Endodermal cell (in vitro differentiated cells): Measurements from ENCODE around the gene ATE1. TPM values are rescaled to one million over a fixed set of nuclear protein-coding genes. Genes with fewer than 3 reads are reported as not detected.

Source experiments
- DNase-seq: peaks from one replicate; pipeline ENCODE4 v3.0.0-alpha.2; 2017
- H3K27ac ChIP-seq: 2 replicates; pipeline ENCODE4 v1.5.1; 2013; ENCODE audit warnings: mild to moderate bottlenecking, low read depth, low read length, moderate library complexity
- H3K27me3 ChIP-seq: 2 replicates; pipeline ENCODE4 v1.6.1; 2013; ENCODE audit warnings: mild to moderate bottlenecking, low read length, moderate library complexity; ENCODE audit not compliant: insufficient read depth, control insufficient read depth, poor library complexity, severe bottlenecking
- H3K36me3 ChIP-seq: 2 replicates; pipeline ENCODE4 v1.7.0; 2013; ENCODE audit warnings: mild to moderate bottlenecking, low read length, moderate library complexity; ENCODE audit not compliant: control insufficient read depth, insufficient read depth
- H3K4me1 ChIP-seq: one replicate; pipeline ENCODE4 v1.7.0; 2013; ENCODE audit warnings: low read length; ENCODE audit not compliant: control insufficient read depth, insufficient read depth
- H3K4me3 ChIP-seq: 2 replicates; pipeline ENCODE4 v1.5.1; 2013; ENCODE audit warnings: mild to moderate bottlenecking, low read length, moderate library complexity
- H3K9ac ChIP-seq: 2 replicates; pipeline ENCODE4 v1.6.1; 2013; ENCODE audit warnings: mild to moderate bottlenecking, low read length, moderate library complexity; ENCODE audit not compliant: poor library complexity, severe bottlenecking; ENCODE audit errors: extremely low read depth
- H3K9me3 ChIP-seq: 2 replicates; pipeline ENCODE4 v1.6.1; 2013; ENCODE audit warnings: mild to moderate bottlenecking, low read length, moderate library complexity; ENCODE audit not compliant: control insufficient read depth
- H3K27ac Mint-ChIP-seq: 2 replicates; pipeline ENCODE4 v1.8.0; 2020; ENCODE audit warnings: mixed read lengths
- H3K27me3 Mint-ChIP-seq: 2 replicates; pipeline ENCODE4 v1.8.0; 2021; ENCODE audit warnings: mild to moderate bottlenecking, mixed read lengths; ENCODE audit not compliant: insufficient read depth
- H3K36me3 Mint-ChIP-seq: 2 replicates; pipeline ENCODE4 v1.8.0; 2020; ENCODE audit warnings: low read depth, mixed read lengths
- H3K4me1 Mint-ChIP-seq: 2 replicates; pipeline ENCODE4 v1.8.0; 2020; ENCODE audit warnings: mixed read lengths
- H3K4me3 Mint-ChIP-seq: 2 replicates; pipeline ENCODE4 v1.8.0; 2020; ENCODE audit warnings: mild to moderate bottlenecking, moderate library complexity, mixed read lengths
- H3K9me3 Mint-ChIP-seq: 2 replicates; pipeline ENCODE4 v1.8.0; 2020; ENCODE audit warnings: mild to moderate bottlenecking, mixed read lengths
- CTCF ChIP-seq: fragments of 200-600 bp; sonication (generic); conservative IDR thresholded peaks from 2 replicates; pipeline ENCODE4 v1.5.0; 2021; ENCODE audit warnings: antibody characterized with exemption, mild to moderate bottlenecking
- WGBS, 2 experiments: methylation state at CpG; one replicate each; pipeline versions ENCODE4 v1.1.5 to v1.1.7; 2013; ENCODE audit warnings: missing lambda C conversion rate in 2 of 2, mixed read lengths in 1 of 2; ENCODE audit not compliant: insufficient coverage in 1 of 2, insufficient read length in 1 of 2; 5-methylcytosine and 5-hydroxymethylcytosine counted together
- total RNA-seq, 2 donors: library from RNA; stranded (reverse); fragmentation: NEBNext Ultra II Directional in 1 of 2; extraction: Animal tissue kit (Norgen Biotek cat#: 25700) in 1 of 2; gene quantifications; 2 replicates in 1 of 2; 3 replicates in 1 of 2; pipeline ENCODE4 v1.2.1, GENCODE V29; 2021

Gene ATE1
- total RNA-seq, 2 donors from 2014 or later = 31.2 to 32.2 TPM

- no peak overlapping the region for H3K27ac Mint-ChIP-seq
Observed at GRCh38 chr10:121754666-121755065, 173.2 kb downstream of the ATE1 start.

GRCh38 chr10:121753726-121754476 is 173.9 kb downstream of the ATE1 start:
- no peaks in the 10 kb centered on the region for H3K4me1 ChIP-seq
- no peak overlapping the region for H3K9ac ChIP-seq
- H3K4me3 ChIP-seq = no peak overlapping the region
- DNase-seq = no peak
- 94% methylated on average over 6 of the region's 6 CpGs; no CpG with 5 or more reads in 1 of the 2 experiments for WGBS, 2 experiments
- Mint-ChIP-seq H3K4me1 (no peaks in the 10 kb centered on the region), H3K27ac (no peak overlapping the region), H3K9me3 (peaks cover 48% of the 10 kb centered on the region), H3K4me3 (no peak overlapping the region), H3K27me3 (no peaks in the 10 kb centered on the region), H3K36me3 (peaks cover 57% of the 10 kb centered on the region)
- H3K9me3 ChIP-seq = peaks cover 48% of the 10 kb centered on the region
- H3K27me3 ChIP-seq = no peaks in the 10 kb centered on the region
- peaks cover 12% of the 10 kb centered on the region for H3K36me3 ChIP-seq
- TF ChIP-seq CTCF = peak; percentile 64
- no peak overlapping the region for H3K27ac ChIP-seq

More at GRCh38 chr10:121754666-121755065, 173.2 kb downstream of the ATE1 start:
- TF ChIP-seq CTCF = no peak
- no peaks in the 10 kb centered on the region for H3K4me1 ChIP-seq
- H3K36me3 Mint-ChIP-seq = peaks cover 61% of the 10 kb centered on the region
- peaks cover 56% of the 10 kb centered on the region for H3K9me3 ChIP-seq
- H3K4me3 ChIP-seq = no peak overlapping the region
- no peaks in the 10 kb centered on the region for H3K4me1 Mint-ChIP-seq
- WGBS, 2 experiments = 100% methylated on average over 1 of the region's 1 CpG; no CpG with 5 or more reads in 1 of the 2 experiments
- no peaks in the 10 kb centered on the region for H3K27me3 Mint-ChIP-seq
- no peak overlapping the region for H3K9ac ChIP-seq
- H3K4me3 Mint-ChIP-seq = no peak overlapping the region
- no peak overlapping the region for H3K27ac ChIP-seq
- no peaks in the 10 kb centered on the region for H3K27me3 ChIP-seq
- no peak for DNase-seq
- peaks cover 13% of the 10 kb centered on the region for H3K36me3 ChIP-seq
- peaks cover 54% of the 10 kb centered on the region for H3K9me3 Mint-ChIP-seq

GRCh38 chr10:121751191-121751760 is 176.6 kb downstream of the ATE1 start:
- peaks cover 22% of the 10 kb centered on the region for H3K9me3 ChIP-seq
- H3K9ac ChIP-seq = no peak overlapping the region
- H3K9me3 Mint-ChIP-seq = peaks cover 25% of the 10 kb centered on the region
- no peak overlapping the region for H3K27ac ChIP-seq
- no peak for DNase-seq
- 93% methylated on average over 2 of the region's 3 CpGs for WGBS, 2 experiments
- H3K36me3 ChIP-seq = peaks cover 8% of the 10 kb centered on the region
- H3K4me3 Mint-ChIP-seq = no peak overlapping the region
- H3K4me1 ChIP-seq = no peaks in the 10 kb centered on the region
- H3K4me3 ChIP-seq = no peak overlapping the region
- no peak overlapping the region for H3K27ac Mint-ChIP-seq
- no peaks in the 10 kb centered on the region for H3K27me3 Mint-ChIP-seq
- H3K36me3 Mint-ChIP-seq = peaks cover 37% of the 10 kb centered on the region
- no peak for TF ChIP-seq CTCF
- no peaks in the 10 kb centered on the region for H3K27me3 ChIP-seq
- H3K4me1 Mint-ChIP-seq = no peaks in the 10 kb centered on the region
